GM19193 (cell line): Measurements from ENCODE around the gene NBAS.

ENCODE experiments used
- POLR2A ChIP-seq: IDR thresholded peaks from 4 replicates; pipeline ENCODE4 v1.6.1; 2011; ENCODE audit not compliant: insufficient read depth, insufficient read length; ENCODE audit errors: extremely low read depth

Gene NBAS

DNA sequence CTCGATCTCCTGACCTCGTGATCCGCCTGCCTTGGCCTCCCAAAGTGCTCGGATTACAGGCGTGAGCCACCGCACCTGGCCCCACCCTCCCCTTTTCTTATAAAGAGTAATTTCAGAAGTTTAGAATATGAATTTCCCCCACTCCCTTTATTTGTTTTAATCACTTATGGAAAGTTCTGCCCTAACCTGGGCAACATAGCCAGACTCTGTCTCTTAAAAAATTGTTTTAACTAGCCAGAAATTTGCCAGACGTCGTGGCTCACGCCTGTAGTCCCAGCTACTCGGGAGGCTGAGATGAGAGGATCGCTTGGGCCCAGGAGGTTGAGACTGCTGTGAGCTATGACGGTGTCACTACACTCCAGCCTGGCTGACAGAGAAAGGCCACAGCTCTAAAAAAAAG is 7.7 kb upstream of the NBAS start:
- no peak for TF ChIP-seq POLR2A

- TF ChIP-seq POLR2A = no peak
These were observed 5.8 kb upstream of the NBAS start for GRCh38 chr2:15566912-15567311.

DNA sequence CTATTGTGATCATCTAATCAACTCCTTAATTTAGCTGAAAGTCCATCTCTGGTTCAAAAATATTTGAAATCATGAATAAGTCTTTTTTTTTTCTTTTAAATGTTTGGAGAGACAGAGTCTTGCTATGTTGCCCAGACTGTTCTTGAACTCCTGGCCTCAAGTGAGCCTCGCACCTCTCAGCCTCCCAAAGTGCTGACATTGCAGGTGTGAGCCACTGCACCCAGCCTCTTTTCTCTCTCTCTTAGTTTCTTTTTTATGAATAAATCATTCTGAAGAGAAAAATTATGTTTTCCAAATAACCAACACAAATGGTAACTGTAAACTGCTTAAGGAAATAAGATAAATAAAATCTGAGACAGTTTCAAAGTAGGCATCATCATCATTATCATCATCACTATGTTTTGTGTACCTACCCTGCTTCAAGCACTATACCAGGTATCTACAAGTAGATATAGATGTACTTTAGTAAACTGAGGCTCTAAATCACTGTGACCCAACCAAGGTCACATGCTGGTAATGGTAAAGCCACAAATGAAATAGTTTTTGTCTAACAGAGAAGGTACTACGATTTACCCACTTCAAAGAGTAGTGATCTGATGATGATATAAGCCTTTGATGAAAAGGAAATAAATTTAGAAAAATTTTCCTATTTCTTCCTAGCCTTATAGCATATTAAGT is 5.0 kb upstream of the NBAS start:
- no peak for TF ChIP-seq POLR2A

GRCh38 chr2:15565392-15565791 is 4.3 kb upstream of the NBAS start:
- TF ChIP-seq POLR2A = no peak

DNA sequence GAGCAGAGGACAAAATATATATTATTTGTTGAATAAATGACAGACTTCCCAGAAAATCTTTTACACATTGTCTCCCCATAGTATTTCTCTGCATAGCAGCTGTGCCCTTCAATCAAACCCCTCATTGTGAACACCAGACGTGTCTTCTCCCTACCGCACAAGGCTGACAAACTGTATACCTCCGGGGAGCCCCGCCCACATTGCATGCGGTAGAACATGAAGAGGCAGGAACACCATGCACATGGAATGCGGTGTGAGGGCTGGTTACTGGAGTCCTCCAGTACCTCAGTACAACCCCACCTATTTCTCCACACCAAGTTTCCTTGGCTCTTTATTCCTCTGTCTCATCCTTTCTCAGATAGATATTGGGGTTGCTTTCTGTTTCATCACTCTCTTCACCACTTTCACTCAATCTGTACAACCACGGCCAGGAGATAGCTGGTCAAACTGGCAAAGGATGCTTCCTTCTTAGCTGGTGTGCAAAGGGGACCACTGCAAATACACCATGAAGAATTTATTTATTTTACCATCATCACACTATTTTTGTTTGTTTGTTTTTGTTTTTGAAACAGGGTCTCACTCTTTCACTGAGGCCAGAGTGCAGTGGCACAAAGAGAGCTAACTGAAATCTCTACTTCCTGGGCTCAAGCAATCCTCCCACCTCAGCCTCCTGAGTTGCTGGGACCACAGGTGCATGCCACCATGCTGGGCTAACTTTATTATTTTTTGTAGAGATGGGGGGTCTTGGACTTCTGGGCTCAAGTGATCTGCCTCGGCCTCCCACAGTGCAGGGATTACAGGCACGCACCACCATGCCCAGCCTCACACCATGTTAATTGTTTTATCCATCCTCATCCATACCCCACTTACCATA is 2.3 kb upstream of the NBAS start:
- TF ChIP-seq POLR2A = no peak

DNA sequence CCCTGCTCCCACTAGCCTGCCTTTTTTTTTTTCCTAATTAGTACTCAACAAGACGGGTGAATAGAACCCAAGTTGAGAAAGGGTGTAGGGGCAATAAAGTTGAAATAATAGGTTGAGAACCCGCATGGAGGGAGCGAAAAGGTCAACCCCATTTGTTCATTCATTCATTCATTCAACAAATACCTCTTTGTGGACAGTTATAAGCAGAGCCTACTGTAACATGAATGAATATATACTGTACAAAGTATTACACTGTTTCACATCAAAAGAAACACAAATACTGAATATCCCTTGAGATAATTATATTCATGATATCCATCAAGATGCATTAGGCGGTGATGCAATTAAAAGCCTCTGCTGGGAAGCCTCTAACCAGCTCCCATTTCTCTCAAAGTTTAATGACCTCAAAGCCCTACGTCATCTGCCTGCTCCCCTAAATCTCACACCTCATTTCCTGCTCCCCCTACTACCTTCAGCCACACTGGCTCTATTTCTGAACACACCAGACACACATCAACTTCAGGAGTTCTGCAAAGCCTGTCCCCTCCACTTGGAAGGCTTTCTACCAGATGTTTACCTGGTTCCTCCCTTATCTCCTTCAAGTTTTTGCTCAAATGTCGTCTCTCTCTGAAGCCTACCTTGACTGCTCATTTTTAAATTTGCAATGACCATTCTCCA is 1.4 kb upstream of the NBAS start:
- TF ChIP-seq POLR2A = no peak

DNA sequence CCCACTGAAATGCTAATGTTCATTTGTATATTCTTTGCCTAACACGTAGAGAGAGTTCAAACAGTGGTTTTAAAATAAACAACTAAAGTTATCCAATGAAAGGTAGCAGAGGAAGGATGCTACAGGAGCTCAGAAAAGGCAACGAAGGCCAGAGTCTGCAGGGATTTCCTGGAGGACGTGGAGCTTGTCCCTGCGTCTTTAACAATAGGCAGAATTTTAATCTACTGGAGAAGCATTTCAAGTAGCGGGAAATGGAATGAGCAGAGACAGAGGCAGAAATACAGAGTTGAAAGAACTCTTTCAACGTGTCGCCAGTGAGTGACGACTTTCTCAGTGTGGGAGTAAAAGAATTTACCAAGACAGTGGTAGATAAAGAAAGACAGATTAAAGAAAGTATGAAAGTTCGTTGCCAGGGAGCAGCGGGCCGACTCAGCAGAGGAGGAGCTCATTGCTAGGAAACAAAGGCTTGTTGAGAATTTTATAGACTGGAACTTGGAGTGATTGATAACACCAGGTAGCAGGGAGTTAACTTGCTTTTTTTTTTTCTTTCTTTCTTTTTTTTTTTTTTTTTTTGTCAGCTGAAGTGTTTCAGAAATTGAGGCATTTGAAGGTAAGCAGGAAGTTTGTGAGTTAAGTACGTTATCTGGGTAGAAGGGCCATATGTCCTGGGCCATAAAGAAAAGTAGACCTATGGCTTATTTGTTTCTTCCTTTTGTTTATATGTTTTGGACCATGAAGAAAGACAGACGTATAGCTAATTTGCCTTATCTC is 625 bp upstream of the NBAS start:
- TF ChIP-seq POLR2A = no peak

DNA sequence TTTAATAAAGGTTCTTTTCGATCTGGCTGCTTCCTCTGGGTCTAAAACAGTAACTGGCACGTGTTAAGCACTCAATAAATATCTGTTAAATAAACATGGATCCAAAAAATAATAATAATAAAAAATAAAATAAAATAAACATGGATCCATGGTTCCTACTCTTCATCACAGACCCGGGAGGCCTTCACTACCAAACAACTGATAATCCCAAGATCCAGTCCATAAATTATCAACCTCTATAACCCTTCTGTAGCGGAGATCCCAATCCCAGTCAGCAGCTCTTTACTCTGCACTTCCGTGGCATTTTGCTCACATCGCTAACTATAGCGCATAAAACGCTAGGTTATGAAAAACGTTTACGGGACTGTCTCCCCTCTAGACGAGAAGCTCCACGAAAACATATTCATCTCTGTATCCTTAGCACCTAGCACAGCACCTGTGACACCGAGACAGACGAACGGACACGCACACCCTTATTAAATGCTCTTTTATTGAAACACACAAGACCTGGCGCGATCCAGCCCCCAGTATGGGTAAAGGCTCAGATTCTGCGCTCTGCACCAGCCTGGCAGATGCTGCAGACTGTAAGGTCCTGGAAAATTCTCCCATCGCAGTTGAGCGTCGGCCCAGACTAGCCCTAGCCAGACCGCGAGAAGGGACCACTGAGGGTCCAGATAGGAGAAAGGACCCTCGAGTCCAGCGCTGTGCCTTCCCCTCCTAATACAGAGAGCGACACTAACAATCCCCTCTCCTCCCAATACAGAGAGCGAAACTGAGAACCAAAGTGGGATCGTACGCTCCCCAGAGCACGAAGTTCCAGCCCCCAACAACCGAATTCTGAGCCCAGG is 770 bp downstream of the NBAS start:
- no peak for TF ChIP-seq POLR2A

- no peak for TF ChIP-seq POLR2A
These were observed 1.6 kb downstream of the NBAS start for GRCh38 chr2:15559379-15560139.

- no peak for TF ChIP-seq POLR2A
These were observed 3.2 kb downstream of the NBAS start for GRCh38 chr2:15557887-15558311.

- TF ChIP-seq POLR2A = no peak
These were observed 4.7 kb downstream of the NBAS start for GRCh38 chr2:15556311-15556930.

GRCh38 chr2:15555760-15556193 is 5.4 kb downstream of the NBAS start:
- TF ChIP-seq POLR2A = no peak
